ENCODE results near the gene BCL2L2. TPM values are rescaled to one million over a fixed set of nuclear protein-coding genes. Genes with fewer than 3 reads are reported as not detected.

Gene BCL2L2
- total RNA-seq, 1 experiment from 2014 or later, result 21.3 TPM

DNA sequence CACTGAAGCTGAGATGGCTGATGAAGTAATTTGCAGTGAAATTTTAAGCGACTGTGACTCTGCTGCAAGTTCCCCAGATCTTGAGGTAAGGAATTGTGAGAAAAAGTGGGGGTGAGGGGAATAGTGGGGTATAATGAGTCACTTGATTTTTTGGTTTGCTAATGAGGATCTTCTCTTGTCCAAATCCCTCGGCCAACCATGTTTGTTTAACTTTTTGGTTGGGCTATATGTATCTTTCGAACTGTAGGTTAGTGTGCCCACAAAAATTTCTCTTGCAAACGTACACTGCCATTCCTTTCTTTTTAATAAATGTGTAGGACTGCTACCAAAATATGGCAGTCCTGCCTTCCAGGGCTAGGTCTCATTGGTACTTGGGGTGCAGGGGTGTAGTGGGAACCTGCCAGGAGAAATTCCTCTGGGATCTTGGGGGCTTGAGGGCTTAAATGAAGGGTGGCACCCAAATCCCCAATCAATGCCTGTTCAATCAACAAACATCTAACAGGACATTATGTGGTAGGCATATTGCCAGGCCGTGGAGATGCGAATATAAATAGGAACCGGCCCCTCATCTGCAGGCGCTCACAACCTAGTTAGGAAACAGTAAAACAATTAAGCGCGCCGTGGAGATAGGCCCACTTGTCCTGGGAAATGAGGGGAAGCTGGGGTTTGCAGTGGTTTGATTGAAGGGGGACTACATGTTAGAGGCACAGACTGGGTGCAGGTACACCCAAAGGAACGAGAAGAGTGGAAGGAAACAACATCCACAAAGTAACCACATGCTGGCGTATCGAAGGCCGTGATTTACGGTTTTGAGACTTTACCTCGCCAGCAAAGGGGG lies 13.3 kb downstream of the BCL2L2 start:
- no TSS peak for BruUV-seq (replicated peaks)
- intact Hi-C loops (cut with micrococcal nuclease; ENCODE audit: unreplicated experiment), result loop anchor here (10.0 kb wide), 1 partner anchor 235 kb away; the partner anchor contains the start of genes THTPA and ZFHX2

DNA sequence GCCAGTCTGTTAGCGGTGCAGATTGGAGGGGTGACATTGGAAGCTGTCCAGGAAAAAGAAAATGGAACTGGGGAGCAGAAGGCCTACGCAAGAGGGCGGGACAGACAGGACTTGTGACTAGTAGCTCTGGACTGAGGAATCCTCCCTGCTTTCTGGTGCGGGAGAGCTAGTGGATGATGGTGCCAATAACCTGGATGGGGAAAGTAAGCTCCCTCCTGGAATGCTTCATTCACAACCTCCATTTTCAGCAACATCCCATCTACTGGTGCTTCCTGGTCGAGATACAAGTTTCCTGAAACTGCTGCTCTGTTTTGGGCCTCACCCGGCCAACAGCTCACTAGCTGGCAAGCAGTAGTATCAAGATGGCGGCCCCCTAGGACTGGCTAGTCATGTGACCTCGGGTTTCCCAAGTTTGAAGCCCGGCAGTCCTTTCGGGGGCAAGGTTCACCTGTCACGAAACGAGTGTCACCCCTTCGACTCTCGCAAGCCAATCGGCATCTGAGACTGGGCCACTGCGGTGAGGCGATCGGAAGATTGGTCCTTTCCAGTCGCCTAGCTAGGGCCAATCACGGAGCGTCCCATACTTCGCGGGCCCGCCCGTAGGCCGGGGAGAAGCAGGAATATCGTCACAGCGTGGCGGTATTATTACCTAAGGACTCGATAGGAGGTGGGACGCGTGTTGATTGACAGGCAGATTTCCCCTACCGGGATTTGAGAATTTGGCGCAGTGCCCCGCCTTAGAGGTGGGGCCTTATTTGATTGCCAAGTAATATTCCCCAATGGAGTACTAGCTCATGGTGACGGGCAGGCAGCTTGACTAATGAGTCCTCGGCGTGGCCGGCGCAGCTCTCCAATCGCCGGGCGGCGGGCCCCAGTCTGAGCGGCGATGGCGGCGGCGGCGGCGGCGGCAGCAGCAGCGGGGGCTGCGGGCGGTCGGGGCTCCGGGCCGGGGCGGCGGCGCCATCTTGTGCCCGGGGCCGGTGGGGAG lies 14.2 kb downstream of the BCL2L2 start, which contains the start of gene PABPN1:
Gene PABPN1, plus strand, starts transcription at position 874 of the 988 bp plus-strand sequence. Its CDS starts 13 bp downstream, at position 887.
- TSS peak; percentile 85 for BruUV-seq (replicated peaks)
- peak; percentile 95 for DNase-seq
- intact Hi-C loops (cut with micrococcal nuclease; ENCODE audit: unreplicated experiment), result loop anchor here (10.0 kb wide), 1 partner anchor 234 kb away; the partner anchor contains the start of genes THTPA and ZFHX2
- peak within 1 kb of the TSS; percentile 92 for H3K4me3 Mint-ChIP-seq (ENCODE audit: low read depth, unreplicated experiment)
- peak within 1 kb of the TSS; percentile 92 for H3K27ac Mint-ChIP-seq (ENCODE audit: unreplicated experiment)
- H3K27me3 Mint-ChIP-seq (ENCODE audit: unreplicated experiment), result no peaks in the 10 kb centered on the region
- peaks cover 11% of the 10 kb centered on the region for H3K4me1 Mint-ChIP-seq (ENCODE audit: low read depth, unreplicated experiment)
- TF ChIP-seq, protein P1, sequence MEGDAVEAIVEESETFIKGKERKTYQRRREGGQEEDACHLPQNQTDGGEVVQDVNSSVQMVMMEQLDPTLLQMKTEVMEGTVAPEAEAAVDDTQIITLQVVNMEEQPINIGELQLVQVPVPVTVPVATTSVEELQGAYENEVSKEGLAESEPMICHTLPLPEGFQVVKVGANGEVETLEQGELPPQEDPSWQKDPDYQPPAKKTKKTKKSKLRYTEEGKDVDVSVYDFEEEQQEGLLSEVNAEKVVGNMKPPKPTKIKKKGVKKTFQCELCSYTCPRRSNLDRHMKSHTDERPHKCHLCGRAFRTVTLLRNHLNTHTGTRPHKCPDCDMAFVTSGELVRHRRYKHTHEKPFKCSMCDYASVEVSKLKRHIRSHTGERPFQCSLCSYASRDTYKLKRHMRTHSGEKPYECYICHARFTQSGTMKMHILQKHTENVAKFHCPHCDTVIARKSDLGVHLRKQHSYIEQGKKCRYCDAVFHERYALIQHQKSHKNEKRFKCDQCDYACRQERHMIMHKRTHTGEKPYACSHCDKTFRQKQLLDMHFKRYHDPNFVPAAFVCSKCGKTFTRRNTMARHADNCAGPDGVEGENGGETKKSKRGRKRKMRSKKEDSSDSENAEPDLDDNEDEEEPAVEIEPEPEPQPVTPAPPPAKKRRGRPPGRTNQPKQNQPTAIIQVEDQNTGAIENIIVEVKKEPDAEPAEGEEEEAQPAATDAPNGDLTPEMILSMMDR (IDR thresholded peaks at IDR 0.05; ENCODE audit: unreplicated experiment), result no peak
- H3K36me3 Mint-ChIP-seq (ENCODE audit: insufficient read depth, unreplicated experiment), result peaks cover 74% of the 10 kb centered on the region
- CTCF ChIA-PET, result interaction anchor here (0.6 to 2.7 kb wide), 6 partner anchors 11 to 249 kb away, joined by 3 to 12 read pairs (median 6); partner anchors contain the start of genes ACIN1 and BCL2L2
- no peaks in the 10 kb centered on the region for H3K9me3 Mint-ChIP-seq (ENCODE audit: low read depth, unreplicated experiment)

More for the DNA sequence above, 13.3 kb downstream of the BCL2L2 start:
- H3K9me3 Mint-ChIP-seq (ENCODE audit: low read depth, unreplicated experiment), result no peaks in the 10 kb centered on the region
- H3K4me3 Mint-ChIP-seq (ENCODE audit: low read depth, unreplicated experiment), result peak overlapping the region; percentile 92
- H3K36me3 Mint-ChIP-seq (ENCODE audit: insufficient read depth, unreplicated experiment), result peaks cover 69% of the 10 kb centered on the region
- DNase-seq, result no peak
- H3K4me1 Mint-ChIP-seq (ENCODE audit: low read depth, unreplicated experiment), result peaks cover 11% of the 10 kb centered on the region
- CTCF ChIA-PET, result interaction anchor here (0.7 to 2.7 kb wide), 4 partner anchors 14 to 199 kb away, joined by 6 to 12 read pairs (median 8); partner anchors contain the start of gene BCL2L2
- no peaks in the 10 kb centered on the region for H3K27me3 Mint-ChIP-seq (ENCODE audit: unreplicated experiment)
- TF ChIP-seq, protein P1 (IDR thresholded peaks at IDR 0.05; ENCODE audit: unreplicated experiment), result no peak
- H3K27ac Mint-ChIP-seq (ENCODE audit: unreplicated experiment), result peak overlapping the region; percentile 92

DNA sequence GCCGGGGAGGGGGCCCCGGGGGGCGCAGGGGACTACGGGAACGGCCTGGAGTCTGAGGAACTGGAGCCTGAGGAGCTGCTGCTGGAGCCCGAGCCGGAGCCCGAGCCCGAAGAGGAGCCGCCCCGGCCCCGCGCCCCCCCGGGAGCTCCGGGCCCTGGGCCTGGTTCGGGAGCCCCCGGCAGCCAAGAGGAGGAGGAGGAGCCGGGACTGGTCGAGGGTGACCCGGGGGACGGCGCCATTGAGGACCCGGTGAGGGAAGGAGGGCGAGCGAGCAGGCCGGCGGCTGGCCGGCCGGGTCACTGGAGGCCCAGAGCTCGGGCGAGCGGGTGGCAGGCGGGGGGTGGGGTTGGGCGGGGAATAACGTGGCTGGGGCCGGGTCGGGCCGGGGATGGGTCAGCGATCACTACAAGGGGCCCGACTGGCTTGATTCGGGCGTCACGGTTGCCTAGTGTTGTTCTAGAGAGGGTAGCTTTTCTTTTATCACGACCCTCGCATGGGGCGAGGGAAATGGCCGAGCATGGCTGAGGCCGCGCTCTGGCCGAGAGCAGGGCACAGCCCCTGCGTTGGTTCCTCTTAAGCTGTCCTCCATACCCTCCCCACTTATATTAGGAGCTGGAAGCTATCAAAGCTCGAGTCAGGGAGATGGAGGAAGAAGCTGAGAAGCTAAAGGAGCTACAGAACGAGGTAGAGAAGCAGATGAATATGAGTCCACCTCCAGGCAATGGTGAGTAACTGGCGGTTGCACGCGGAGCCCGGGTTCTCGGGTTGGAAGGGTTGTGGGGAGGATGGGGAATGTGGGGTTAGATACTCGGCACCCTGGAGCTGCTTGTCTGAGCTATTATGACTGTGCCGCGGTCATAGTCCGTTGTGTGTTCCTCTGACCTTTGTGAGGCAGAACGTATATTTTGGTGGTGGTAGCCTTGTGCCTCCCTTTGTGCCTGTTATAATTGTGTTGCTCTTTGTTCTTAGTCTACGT lies 15.2 kb downstream of the BCL2L2 start:
- H3K27ac Mint-ChIP-seq (ENCODE audit: unreplicated experiment), result peak overlapping the region; percentile 92
- H3K4me3 Mint-ChIP-seq (ENCODE audit: low read depth, unreplicated experiment), result peak overlapping the region; percentile 92
- intact Hi-C loops (cut with micrococcal nuclease; ENCODE audit: unreplicated experiment), result loop anchor here (10.0 kb wide), 1 partner anchor 233 kb away; the partner anchor contains the start of genes THTPA and ZFHX2
- peaks cover 70% of the 10 kb centered on the region for H3K36me3 Mint-ChIP-seq (ENCODE audit: insufficient read depth, unreplicated experiment)
- BruUV-seq (replicated peaks), result no TSS peak
- no peaks in the 10 kb centered on the region for H3K27me3 Mint-ChIP-seq (ENCODE audit: unreplicated experiment)
- DNase-seq, result peak; percentile 36
- TF ChIP-seq, protein P1 (IDR thresholded peaks at IDR 0.05; ENCODE audit: unreplicated experiment), result no peak
- no peaks in the 10 kb centered on the region for H3K9me3 Mint-ChIP-seq (ENCODE audit: low read depth, unreplicated experiment)
- H3K4me1 Mint-ChIP-seq (ENCODE audit: low read depth, unreplicated experiment), result peaks cover 11% of the 10 kb centered on the region
- CTCF ChIA-PET, result interaction anchor here (0.6 to 2.7 kb wide), 6 partner anchors 15 to 250 kb away, joined by 3 to 12 read pairs (median 6); partner anchors contain the start of genes ACIN1 and BCL2L2
